ENCODE results near the gene NBEAL2. TPM values are rescaled to one million over a fixed set of nuclear protein-coding genes. Genes with fewer than 3 reads are reported as not detected.

Gene NBEAL2
- total and polyA plus RNA-seq, 2 of the 4 experiments (the other 2 are of a cell fraction) = 2.2 to 12.5 TPM

GRCh38 chr3:47001731-47002170 is 22.3 kb downstream of the NBEAL2 start:
- H2AFZ ChIP-seq (replicated peaks; ENCODE audit: low read length, poor library complexity) = no peak overlapping the region
- no peaks in the 10 kb centered on the region for H3K27me3 ChIP-seq (ENCODE audit: control insufficient read depth, insufficient read depth, low read length)
- H3K9me3 ChIP-seq (ENCODE audit: control insufficient read depth, insufficient read depth, low read length) = no peaks in the 10 kb centered on the region
- H4K20me1 ChIP-seq (ENCODE audit: insufficient read depth, low read length) = no peaks in the 10 kb centered on the region; the same call in 1 of the 2 replicates
- H3K9ac ChIP-seq (ENCODE audit: low read depth, low read length) = no peak overlapping the region
- no peak overlapping the region for H3K4me3 ChIP-seq (ENCODE audit: insufficient read depth, low read depth, low read length)
- dilution Hi-C loops (cut with HindIII; ENCODE audit: low sequenced_read_pairs, unreplicated experiment) = no loop called here
- no peak overlapping the region for H4K91ac ChIP-seq (ENCODE audit: insufficient read depth, low read depth, low read length)
- intact Hi-C loops (cut with micrococcal nuclease) = no loop called here
- TF ChIP-seq POLR2A (IDR thresholded peaks at IDR 0.05; ENCODE audit: low read depth, low read length) = no peak
- TF ChIP-seq RCOR1 (IDR thresholded peaks at IDR 0.05; ENCODE audit: insufficient replicate concordance, low read length) = no peak
- TF ChIP-seq CEBPB (IDR thresholded peaks at IDR 0.05; ENCODE audit: low read depth, low read length) = no peak
- no peak for TF ChIP-seq SMC3 (IDR thresholded peaks at IDR 0.05; ENCODE audit: low read depth, low read length)
- no peak for TF ChIP-seq MAFK (IDR thresholded peaks at IDR 0.05; ENCODE audit: low read depth, low read length)
- no peak for TF ChIP-seq MAZ (IDR thresholded peaks at IDR 0.05; ENCODE audit: borderline replicate concordance, low read depth, low read length)
- H2AK5ac ChIP-seq (ENCODE audit: low read depth, low read length) = no peak overlapping the region
- H3K4me1 ChIP-seq (ENCODE audit: control insufficient read depth, insufficient read depth, low read length) = peaks cover 4% of the 10 kb centered on the region; the same call in 1 of the 2 replicates
- peaks cover 6% of the 10 kb centered on the region; the same call in 1 of the 2 replicates for H3K9me1 ChIP-seq (ENCODE audit: insufficient read depth, low read length)
- CTCF ChIA-PET = no interaction called here
- peaks cover 6% of the 10 kb centered on the region; the same call in 1 of the 2 replicates for H3K36me3 ChIP-seq (ENCODE audit: control insufficient read depth, insufficient read depth, low read length)
- no peak overlapping the region for H2AK9ac ChIP-seq (replicated peaks; ENCODE audit: low read depth, low read length, poor library complexity)
- no peak overlapping the region for H3K14ac ChIP-seq (replicated peaks; ENCODE audit: low read depth, low read length)
- H4K5ac ChIP-seq (ENCODE audit: low read depth, low read length) = no peak overlapping the region
- H3K4me2 ChIP-seq (ENCODE audit: low read depth, low read length) = no peak overlapping the region
- H3K56ac ChIP-seq (ENCODE audit: extremely low read depth, insufficient read depth, low read length) = no peak overlapping the region
- no peak overlapping the region for H4K8ac ChIP-seq (ENCODE audit: low read depth in 2 of 2, low read length in 2 of 2)
- H2BK15ac ChIP-seq (ENCODE audit: low read depth, low read length) = no peak overlapping the region
- no peak overlapping the region for H2BK120ac ChIP-seq (ENCODE audit: low read depth, low read length)
- H3K79me1 ChIP-seq (ENCODE audit: low read depth in 1 of 2, low read length in 2 of 2) = no peaks in the 10 kb centered on the region
- no peak overlapping the region for H3K27ac ChIP-seq (ENCODE audit: insufficient read depth, low read length)
- H2BK5ac ChIP-seq (ENCODE audit: low read depth, low read length, poor library complexity, severe bottlenecking) = no peak overlapping the region
- no peak overlapping the region for H3K23ac ChIP-seq (ENCODE audit: low read depth, low read length)
- 100% methylated on average over 3 of the region's 16 CpGs; no CpG with 5 or more reads in 1 of the 2 experiments for WGBS, 2 experiments (ENCODE audit: extremely low coverage in 2 of 2, insufficient read length in 1 of 2)
- in situ Hi-C loops (cut with MboI; ENCODE audit: low sequenced_read_pairs) = no loop called here
- BruUV-seq (replicated peaks) = no TSS peak
- DNase-seq (no peak), ATAC-seq (ENCODE audit: low read depth) (no peak)
- H3K18ac ChIP-seq (ENCODE audit: low read depth, low read length) = no peak overlapping the region
- POLR2A ChIA-PET (ENCODE audit: unreplicated experiment) = no interaction called here
- no peak overlapping the region for H2BK20ac ChIP-seq (ENCODE audit: low read depth, low read length)
- H3K4ac ChIP-seq (ENCODE audit: low read depth, low read length) = no peak overlapping the region
